Measurements from ENCODE around the gene DYNC1H1. TPM values are rescaled to one million over a fixed set of nuclear protein-coding genes. Genes with fewer than 3 reads are reported as not detected.

The DYNC1H1 gene
- total and polyA plus RNA-seq, 2 of the 13 experiments (the other 11 are each of a cell fraction or from before 2014, with no cell fraction given): 74.4 to 239 TPM

DNA sequence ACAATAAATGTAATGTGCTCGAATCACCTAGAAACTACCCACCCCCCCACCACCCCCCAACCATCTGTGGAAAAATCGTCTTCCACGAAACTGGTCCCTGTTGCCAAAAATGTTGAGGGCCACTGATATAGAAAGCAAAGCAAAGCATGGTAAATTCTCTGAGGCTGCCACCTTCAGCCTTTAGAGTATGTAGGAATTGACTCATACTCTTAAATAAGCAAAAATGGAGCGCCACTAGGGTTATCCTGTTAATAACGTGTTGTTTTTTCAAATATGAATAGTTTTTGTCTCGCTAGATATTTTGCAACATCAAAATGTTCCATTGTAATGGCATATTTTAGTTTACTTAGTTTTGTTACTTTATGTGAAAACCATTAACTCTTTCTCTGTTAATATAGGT is 18.2 kb downstream of the DYNC1H1 start (continued):
- TF ChIP-seq, protein P1, sequence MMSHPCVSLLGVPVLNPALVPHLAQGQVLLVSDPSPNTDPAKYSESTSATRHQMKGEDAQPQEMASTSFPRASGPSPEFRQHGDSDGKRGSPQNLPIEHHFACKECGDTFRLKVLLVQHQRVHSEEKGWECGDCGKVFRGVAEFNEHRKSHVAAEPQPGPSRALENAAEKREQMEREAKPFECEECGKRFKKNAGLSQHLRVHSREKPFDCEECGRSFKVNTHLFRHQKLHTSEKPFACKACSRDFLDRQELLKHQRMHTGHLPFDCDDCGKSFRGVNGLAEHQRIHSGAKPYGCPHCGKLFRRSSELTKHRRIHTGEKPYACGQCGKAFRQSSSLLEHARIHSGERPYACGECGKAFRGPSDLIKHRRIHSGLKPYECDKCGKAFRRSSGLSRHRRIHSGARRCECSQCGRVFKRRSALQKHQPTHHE (CRISPR knock-in tag; IDR thresholded peaks at IDR 0.05; ENCODE audit: borderline replicate concordance): no peak
- TF ChIP-seq SMARCE1 (IDR thresholded peaks at IDR 0.05; ENCODE audit: borderline replicate concordance) (no peak), ZNF3 (CRISPR knock-in tag; IDR thresholded peaks at IDR 0.05) (no peak), KDM2A (CRISPR knock-in tag; IDR thresholded peaks at IDR 0.05; ENCODE audit: borderline replicate concordance, low read depth) (no peak), ZNF547 (CRISPR knock-in tag; IDR thresholded peaks at IDR 0.05) (no peak), MAFK (conservative IDR thresholded peaks at IDR 0.05 in 1 of 2, IDR thresholded peaks at IDR 0.05 in 1 of 2; ENCODE audit: low read length in 2 of 2) (no peak), PAX8 (CRISPR knock-in tag; IDR thresholded peaks at IDR 0.05; ENCODE audit: borderline replicate concordance) (no peak), HOXD1 (CRISPR knock-in tag; IDR thresholded peaks at IDR 0.05) (no peak)
- TF ChIP-seq, protein P2, sequence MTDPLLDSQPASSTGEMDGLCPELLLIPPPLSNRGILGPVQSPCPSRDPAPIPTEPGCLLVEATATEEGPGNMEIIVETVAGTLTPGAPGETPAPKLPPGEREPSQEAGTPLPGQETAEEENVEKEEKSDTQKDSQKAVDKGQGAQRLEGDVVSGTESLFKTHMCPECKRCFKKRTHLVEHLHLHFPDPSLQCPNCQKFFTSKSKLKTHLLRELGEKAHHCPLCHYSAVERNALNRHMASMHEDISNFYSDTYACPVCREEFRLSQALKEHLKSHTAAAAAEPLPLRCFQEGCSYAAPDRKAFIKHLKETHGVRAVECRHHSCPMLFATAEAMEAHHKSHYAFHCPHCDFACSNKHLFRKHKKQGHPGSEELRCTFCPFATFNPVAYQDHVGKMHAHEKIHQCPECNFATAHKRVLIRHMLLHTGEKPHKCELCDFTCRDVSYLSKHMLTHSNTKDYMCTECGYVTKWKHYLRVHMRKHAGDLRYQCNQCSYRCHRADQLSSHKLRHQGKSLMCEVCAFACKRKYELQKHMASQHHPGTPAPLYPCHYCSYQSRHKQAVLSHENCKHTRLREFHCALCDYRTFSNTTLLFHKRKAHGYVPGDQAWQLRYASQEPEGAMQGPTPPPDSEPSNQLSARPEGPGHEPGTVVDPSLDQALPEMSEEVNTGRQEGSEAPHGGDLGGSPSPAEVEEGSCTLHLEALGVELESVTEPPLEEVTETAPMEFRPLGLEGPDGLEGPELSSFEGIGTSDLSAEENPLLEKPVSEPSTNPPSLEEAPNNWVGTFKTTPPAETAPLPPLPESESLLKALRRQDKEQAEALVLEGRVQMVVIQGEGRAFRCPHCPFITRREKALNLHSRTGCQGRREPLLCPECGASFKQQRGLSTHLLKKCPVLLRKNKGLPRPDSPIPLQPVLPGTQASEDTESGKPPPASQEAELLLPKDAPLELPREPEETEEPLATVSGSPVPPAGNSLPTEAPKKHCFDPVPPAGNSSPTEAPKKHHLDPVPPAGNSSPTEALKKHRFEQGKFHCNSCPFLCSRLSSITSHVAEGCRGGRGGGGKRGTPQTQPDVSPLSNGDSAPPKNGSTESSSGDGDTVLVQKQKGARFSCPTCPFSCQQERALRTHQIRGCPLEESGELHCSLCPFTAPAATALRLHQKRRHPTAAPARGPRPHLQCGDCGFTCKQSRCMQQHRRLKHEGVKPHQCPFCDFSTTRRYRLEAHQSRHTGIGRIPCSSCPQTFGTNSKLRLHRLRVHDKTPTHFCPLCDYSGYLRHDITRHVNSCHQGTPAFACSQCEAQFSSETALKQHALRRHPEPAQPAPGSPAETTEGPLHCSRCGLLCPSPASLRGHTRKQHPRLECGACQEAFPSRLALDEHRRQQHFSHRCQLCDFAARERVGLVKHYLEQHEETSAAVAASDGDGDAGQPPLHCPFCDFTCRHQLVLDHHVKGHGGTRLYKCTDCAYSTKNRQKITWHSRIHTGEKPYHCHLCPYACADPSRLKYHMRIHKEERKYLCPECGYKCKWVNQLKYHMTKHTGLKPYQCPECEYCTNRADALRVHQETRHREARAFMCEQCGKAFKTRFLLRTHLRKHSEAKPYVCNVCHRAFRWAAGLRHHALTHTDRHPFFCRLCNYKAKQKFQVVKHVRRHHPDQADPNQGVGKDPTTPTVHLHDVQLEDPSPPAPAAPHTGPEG (CRISPR knock-in tag; IDR thresholded peaks at IDR 0.05): no peak
- TF ChIP-seq, protein P3, sequence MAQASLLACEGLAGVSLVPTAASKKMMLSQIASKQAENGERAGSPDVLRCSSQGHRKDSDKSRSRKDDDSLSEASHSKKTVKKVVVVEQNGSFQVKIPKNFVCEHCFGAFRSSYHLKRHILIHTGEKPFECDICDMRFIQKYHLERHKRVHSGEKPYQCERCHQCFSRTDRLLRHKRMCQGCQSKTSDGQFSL (CRISPR knock-in tag; IDR thresholded peaks at IDR 0.05): no peak
- TF ChIP-seq, protein P4, sequence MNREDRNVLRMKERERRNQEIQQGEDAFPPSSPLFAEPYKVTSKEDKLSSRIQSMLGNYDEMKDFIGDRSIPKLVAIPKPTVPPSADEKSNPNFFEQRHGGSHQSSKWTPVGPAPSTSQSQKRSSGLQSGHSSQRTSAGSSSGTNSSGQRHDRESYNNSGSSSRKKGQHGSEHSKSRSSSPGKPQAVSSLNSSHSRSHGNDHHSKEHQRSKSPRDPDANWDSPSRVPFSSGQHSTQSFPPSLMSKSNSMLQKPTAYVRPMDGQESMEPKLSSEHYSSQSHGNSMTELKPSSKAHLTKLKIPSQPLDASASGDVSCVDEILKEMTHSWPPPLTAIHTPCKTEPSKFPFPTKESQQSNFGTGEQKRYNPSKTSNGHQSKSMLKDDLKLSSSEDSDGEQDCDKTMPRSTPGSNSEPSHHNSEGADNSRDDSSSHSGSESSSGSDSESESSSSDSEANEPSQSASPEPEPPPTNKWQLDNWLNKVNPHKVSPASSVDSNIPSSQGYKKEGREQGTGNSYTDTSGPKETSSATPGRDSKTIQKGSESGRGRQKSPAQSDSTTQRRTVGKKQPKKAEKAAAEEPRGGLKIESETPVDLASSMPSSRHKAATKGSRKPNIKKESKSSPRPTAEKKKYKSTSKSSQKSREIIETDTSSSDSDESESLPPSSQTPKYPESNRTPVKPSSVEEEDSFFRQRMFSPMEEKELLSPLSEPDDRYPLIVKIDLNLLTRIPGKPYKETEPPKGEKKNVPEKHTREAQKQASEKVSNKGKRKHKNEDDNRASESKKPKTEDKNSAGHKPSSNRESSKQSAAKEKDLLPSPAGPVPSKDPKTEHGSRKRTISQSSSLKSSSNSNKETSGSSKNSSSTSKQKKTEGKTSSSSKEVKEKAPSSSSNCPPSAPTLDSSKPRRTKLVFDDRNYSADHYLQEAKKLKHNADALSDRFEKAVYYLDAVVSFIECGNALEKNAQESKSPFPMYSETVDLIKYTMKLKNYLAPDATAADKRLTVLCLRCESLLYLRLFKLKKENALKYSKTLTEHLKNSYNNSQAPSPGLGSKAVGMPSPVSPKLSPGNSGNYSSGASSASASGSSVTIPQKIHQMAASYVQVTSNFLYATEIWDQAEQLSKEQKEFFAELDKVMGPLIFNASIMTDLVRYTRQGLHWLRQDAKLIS (CRISPR knock-in tag; IDR thresholded peaks at IDR 0.05): no peak
- TF ChIP-seq, protein P5, sequence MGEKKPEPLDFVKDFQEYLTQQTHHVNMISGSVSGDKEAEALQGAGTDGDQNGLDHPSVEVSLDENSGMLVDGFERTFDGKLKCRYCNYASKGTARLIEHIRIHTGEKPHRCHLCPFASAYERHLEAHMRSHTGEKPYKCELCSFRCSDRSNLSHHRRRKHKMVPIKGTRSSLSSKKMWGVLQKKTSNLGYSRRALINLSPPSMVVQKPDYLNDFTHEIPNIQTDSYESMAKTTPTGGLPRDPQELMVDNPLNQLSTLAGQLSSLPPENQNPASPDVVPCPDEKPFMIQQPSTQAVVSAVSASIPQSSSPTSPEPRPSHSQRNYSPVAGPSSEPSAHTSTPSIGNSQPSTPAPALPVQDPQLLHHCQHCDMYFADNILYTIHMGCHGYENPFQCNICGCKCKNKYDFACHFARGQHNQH (CRISPR knock-in tag; IDR thresholded peaks at IDR 0.05): no peak
- TF ChIP-seq, protein P6, sequence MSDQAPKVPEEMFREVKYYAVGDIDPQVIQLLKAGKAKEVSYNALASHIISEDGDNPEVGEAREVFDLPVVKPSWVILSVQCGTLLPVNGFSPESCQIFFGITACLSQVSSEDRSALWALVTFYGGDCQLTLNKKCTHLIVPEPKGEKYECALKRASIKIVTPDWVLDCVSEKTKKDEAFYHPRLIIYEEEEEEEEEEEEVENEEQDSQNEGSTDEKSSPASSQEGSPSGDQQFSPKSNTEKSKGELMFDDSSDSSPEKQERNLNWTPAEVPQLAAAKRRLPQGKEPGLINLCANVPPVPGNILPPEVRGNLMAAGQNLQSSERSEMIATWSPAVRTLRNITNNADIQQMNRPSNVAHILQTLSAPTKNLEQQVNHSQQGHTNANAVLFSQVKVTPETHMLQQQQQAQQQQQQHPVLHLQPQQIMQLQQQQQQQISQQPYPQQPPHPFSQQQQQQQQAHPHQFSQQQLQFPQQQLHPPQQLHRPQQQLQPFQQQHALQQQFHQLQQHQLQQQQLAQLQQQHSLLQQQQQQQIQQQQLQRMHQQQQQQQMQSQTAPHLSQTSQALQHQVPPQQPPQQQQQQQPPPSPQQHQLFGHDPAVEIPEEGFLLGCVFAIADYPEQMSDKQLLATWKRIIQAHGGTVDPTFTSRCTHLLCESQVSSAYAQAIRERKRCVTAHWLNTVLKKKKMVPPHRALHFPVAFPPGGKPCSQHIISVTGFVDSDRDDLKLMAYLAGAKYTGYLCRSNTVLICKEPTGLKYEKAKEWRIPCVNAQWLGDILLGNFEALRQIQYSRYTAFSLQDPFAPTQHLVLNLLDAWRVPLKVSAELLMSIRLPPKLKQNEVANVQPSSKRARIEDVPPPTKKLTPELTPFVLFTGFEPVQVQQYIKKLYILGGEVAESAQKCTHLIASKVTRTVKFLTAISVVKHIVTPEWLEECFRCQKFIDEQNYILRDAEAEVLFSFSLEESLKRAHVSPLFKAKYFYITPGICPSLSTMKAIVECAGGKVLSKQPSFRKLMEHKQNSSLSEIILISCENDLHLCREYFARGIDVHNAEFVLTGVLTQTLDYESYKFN (CRISPR knock-in tag; conservative IDR thresholded peaks at IDR 0.05): no peak
